NT2/D1 (cell line): ENCODE measurements around the gene RHOH.

Experiments
- DNase-seq: peaks from one replicate; pipeline ENCODE4 v3.0.0-alpha.2; 2011; ENCODE audit warnings: low read depth, low spot score
- H3K27me3 ChIP-seq: 2 replicates; pipeline ENCODE4 v1.6.0; 2011; ENCODE audit warnings: mild to moderate bottlenecking; ENCODE audit not compliant: insufficient read length, insufficient read depth
- H3K36me3 ChIP-seq: 2 replicates; pipeline ENCODE4 v1.6.1; 2011; ENCODE audit warnings: mild to moderate bottlenecking, low read length, mixed read lengths; ENCODE audit not compliant: insufficient read depth, insufficient read length
- H3K4me1 ChIP-seq: 2 replicates; pipeline ENCODE4 v1.5.1; 2011; ENCODE audit not compliant: insufficient read depth, insufficient read length
- H3K4me3 ChIP-seq: 2 replicates; pipeline ENCODE4 v1.5.1; 2011; ENCODE audit warnings: low read depth; ENCODE audit not compliant: insufficient read length
- H3K9ac ChIP-seq: 2 replicates; pipeline ENCODE4 v1.6.0; 2011; ENCODE audit warnings: low read depth; ENCODE audit not compliant: insufficient read length
- H3K9me3 ChIP-seq: 2 replicates; pipeline ENCODE4 v1.5.1; 2011; ENCODE audit warnings: mild to moderate bottlenecking, low read length; ENCODE audit not compliant: insufficient read depth
- SUZ12 ChIP-seq: IDR thresholded peaks from 2 replicates; pipeline ENCODE4 v1.6.1; 2011; ENCODE audit not compliant: insufficient read length, insufficient read depth; ENCODE audit errors: extremely low read depth
- YY1 ChIP-seq: IDR thresholded peaks from 2 replicates; pipeline ENCODE4 v1.6.1; 2011; ENCODE audit not compliant: insufficient read length, insufficient read depth
- ZNF274 ChIP-seq: IDR thresholded peaks from 2 replicates; pipeline ENCODE4 v1.6.1; 2011; ENCODE audit warnings: mild to moderate bottlenecking, low read depth, low read length

The RHOH gene

GRCh38 chr4:40165916-40166315, 30.9 kb upstream of the RHOH start:
- no peaks in the 10 kb centered on the region for H3K9me3 ChIP-seq
- no peaks in the 10 kb centered on the region for H3K4me1 ChIP-seq
- no peak overlapping the region for H3K4me3 ChIP-seq
- no peaks in the 10 kb centered on the region for H3K27me3 ChIP-seq
- H3K36me3 ChIP-seq = no peaks in the 10 kb centered on the region
- DNase-seq = no peak
- TF ChIP-seq ZNF274 (no peak), YY1 (no peak)
- no peak overlapping the region for H3K9ac ChIP-seq

DNA sequence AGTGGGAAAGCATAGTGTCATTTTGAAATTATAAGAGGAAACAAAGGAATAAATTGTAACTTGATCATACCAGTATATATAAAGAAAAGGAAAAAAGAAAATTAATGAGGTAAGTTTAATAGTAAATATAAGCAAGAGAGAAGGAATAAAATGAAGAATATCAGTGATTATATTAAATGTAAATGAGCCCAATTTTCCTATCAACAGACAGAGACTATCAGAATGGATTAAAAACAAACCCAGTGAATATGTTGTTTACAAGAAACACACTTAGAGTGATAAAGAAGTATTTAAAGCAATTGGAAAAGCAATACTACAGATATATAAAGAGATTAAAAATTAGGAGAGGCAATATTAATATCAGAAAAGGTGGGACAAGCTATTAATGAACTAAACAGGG, 28.8 kb upstream of the RHOH start:
- Histone ChIP-seq H3K9me3 (no peaks in the 10 kb centered on the region), H3K4me3 (no peak overlapping the region), H3K36me3 (no peaks in the 10 kb centered on the region), H3K27me3 (no peaks in the 10 kb centered on the region), H3K4me1 (no peaks in the 10 kb centered on the region), H3K9ac (no peak overlapping the region)
- DNase-seq = no peak
- TF ChIP-seq YY1 (no peak), ZNF274 (no peak), SUZ12 (no peak)

DNA sequence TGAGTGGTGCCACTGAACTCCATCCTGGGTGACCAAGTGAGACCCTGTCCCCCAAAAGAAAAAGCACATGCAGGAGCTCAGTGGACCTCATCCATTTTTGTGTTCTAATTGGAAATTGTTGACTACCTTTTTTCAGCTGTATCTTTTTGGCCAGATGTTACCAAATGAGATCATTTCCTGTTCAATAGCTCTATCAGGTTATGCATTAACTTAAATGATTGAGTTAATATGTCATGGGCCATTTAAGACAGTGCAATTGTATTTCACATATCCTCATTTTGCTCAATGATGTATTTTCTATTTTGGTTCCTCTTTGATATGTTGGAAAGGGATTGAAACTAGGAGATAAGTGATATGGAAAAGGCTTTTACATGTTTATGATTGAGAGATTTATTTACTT, 26.2 kb upstream of the RHOH start:
- Histone ChIP-seq H3K9ac (no peak overlapping the region), H3K27me3 (no peaks in the 10 kb centered on the region), H3K4me3 (no peak overlapping the region), H3K9me3 (no peaks in the 10 kb centered on the region), H3K36me3 (no peaks in the 10 kb centered on the region), H3K4me1 (no peaks in the 10 kb centered on the region)
- TF ChIP-seq YY1 (no peak), ZNF274 (no peak), SUZ12 (no peak)
- DNase-seq = no peak

DNA sequence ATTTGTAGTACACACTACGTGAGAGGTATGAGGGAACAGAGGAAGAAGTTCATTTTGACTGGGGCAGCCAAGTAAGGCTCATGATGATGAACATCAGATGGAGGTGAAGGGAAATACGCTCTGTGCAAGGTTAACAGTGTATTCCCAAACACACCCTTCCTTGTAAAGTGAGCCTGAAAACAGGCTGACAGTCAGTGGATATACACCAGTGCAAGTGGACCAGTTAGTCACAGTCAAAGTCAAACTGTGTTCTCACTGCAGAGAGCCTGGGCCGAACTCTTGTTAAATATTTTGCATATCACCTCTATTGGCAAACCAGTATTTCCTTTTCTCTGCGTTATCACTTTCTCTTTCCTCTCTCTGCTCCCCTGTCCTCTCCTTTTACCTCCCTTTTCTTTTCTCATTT, 23.4 kb upstream of the RHOH start:
- no peak for TF ChIP-seq YY1
- TF ChIP-seq SUZ12 = no peak
- H3K4me3 ChIP-seq = no peak overlapping the region
- DNase-seq = no peak

DNA sequence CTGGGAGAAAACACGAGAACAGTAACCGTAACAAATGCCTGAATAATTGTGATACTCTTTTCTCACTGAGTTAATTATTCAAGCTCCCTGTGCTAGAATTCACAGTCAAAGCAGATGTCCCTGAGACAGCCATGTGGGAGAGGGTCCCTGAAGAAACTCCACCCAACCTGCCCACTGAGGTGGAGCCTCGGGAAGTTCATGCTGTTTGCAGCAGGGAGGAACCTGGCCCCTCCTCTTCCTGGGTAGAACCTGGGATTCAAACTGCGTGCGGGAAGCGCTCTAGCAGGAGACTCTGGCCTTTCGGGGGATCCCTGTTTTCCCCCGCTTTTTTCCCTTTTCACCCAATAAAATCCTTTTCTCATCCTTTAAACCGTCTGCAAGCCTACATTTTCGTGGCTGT, 20.2 kb upstream of the RHOH start:
- H3K4me3 ChIP-seq = no peak overlapping the region
- H3K36me3 ChIP-seq = no peaks in the 10 kb centered on the region
- no peak for DNase-seq

More for the DNA sequence above, 23.4 kb upstream of the RHOH start:
- Histone ChIP-seq H3K27me3 (no peaks in the 10 kb centered on the region), H3K4me1 (no peaks in the 10 kb centered on the region), H3K9me3 (no peaks in the 10 kb centered on the region), H3K9ac (no peak overlapping the region), H3K36me3 (no peaks in the 10 kb centered on the region)

GRCh38 chr4:40177591-40177990, 19.2 kb upstream of the RHOH start:
- H3K9ac ChIP-seq = no peak overlapping the region
- no peaks in the 10 kb centered on the region for H3K9me3 ChIP-seq
- no peak for DNase-seq
- H3K4me3 ChIP-seq = no peak overlapping the region
- no peak for TF ChIP-seq YY1
- TF ChIP-seq SUZ12 = no peak
- no peak for TF ChIP-seq ZNF274
- H3K27me3 ChIP-seq = no peaks in the 10 kb centered on the region
- no peaks in the 10 kb centered on the region for H3K36me3 ChIP-seq
- H3K4me1 ChIP-seq = no peaks in the 10 kb centered on the region

More for the DNA sequence above, 20.2 kb upstream of the RHOH start:
- TF ChIP-seq YY1 = no peak
- Histone ChIP-seq H3K9me3 (no peaks in the 10 kb centered on the region), H3K4me1 (no peaks in the 10 kb centered on the region), H3K9ac (no peak overlapping the region), H3K27me3 (no peaks in the 10 kb centered on the region)

DNA sequence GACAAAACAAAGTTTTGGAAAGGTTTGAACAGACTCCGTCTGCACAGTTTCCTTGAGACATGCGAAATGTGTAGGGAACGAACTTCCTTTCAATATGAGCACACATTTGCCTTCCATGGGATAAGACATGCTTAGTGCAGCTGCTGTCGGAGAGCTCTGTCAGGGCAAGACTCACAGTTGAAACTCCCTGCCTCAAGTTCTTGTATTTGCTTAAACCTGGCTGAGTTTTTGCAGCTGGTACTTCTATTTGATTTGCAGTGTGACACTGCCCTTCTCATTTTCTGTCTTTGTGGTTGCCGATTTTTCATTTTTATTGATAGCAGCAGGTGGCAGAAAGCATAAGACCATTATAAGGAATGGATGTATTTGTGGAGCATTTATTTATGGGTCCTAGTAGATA, 18.2 kb upstream of the RHOH start:
- no peak overlapping the region for H3K4me3 ChIP-seq
- no peaks in the 10 kb centered on the region for H3K27me3 ChIP-seq
- no peak for DNase-seq
- H3K36me3 ChIP-seq = no peaks in the 10 kb centered on the region
- H3K9ac ChIP-seq = no peak overlapping the region
- no peaks in the 10 kb centered on the region for H3K9me3 ChIP-seq
- TF ChIP-seq SUZ12 (no peak), YY1 (no peak), ZNF274 (no peak)
- no peaks in the 10 kb centered on the region for H3K4me1 ChIP-seq

GRCh38 chr4:40179360-40179759, 17.5 kb upstream of the RHOH start:
- Histone ChIP-seq H3K27me3 (no peaks in the 10 kb centered on the region), H3K4me3 (no peak overlapping the region), H3K4me1 (no peaks in the 10 kb centered on the region), H3K36me3 (no peaks in the 10 kb centered on the region), H3K9me3 (no peaks in the 10 kb centered on the region), H3K9ac (no peak overlapping the region)
- DNase-seq = no peak
- TF ChIP-seq ZNF274 (no peak), SUZ12 (no peak), YY1 (no peak)
